GM23338 (cell line): ENCODE measurements around the gene KCTD21. TPM values are rescaled to one million over a fixed set of nuclear protein-coding genes. Genes with fewer than 3 reads are reported as not detected.

Experiments
- ATAC-seq: fragments of 200-7000 bp; cut with Tn5 transposase; 3 replicates; pipeline ENCODE4 v1.9.1; 2020
- DNase-seq: peaks from one replicate; pipeline ENCODE4 v3.0.0-alpha.2; 2015; ENCODE audit warnings: low spot score
- H2AFZ ChIP-seq: fragments of 200-600 bp; sonication (generic); 2 replicates; pipeline ENCODE4 v1.8.0; 2016; ENCODE audit warnings: antibody characterized with exemption, mild to moderate bottlenecking, moderate library complexity
- H3F3A ChIP-seq: fragments of 200-600 bp; sonication (generic); replicated peaks from 2 replicates; pipeline ENCODE4 v1.8.0; 2017; ENCODE audit warnings: antibody characterized with exemption, mixed run types, low read depth
- H3K27ac ChIP-seq: fragments of 200-600 bp; sonication (generic); 2 replicates; pipeline ENCODE4 v1.6.1; 2016; ENCODE audit warnings: low read depth
- H3K27me3 ChIP-seq: fragments of 200-600 bp; sonication (generic); 2 replicates; pipeline ENCODE4 v1.8.0; 2016; ENCODE audit warnings: mild to moderate bottlenecking, mixed run types, moderate library complexity; ENCODE audit not compliant: insufficient read depth
- H3K36me3 ChIP-seq: fragments of 200-600 bp; sonication (generic); 2 replicates; pipeline ENCODE4 v1.8.0; 2016; ENCODE audit warnings: mild to moderate bottlenecking; ENCODE audit not compliant: insufficient read depth
- H3K4me1 ChIP-seq: fragments of 200-600 bp; sonication (generic); 2 replicates; pipeline ENCODE4 v1.8.0; 2016; ENCODE audit warnings: mild to moderate bottlenecking, moderate library complexity; ENCODE audit not compliant: insufficient read depth
- H3K4me2 ChIP-seq: fragments of 200-600 bp; sonication (generic); 2 replicates; pipeline ENCODE4 v1.7.1; 2017; ENCODE audit warnings: mixed run types
- H3K4me3 ChIP-seq: fragments of 200-600 bp; sonication (generic); 2 replicates; pipeline ENCODE4 v1.6.1; 2016; ENCODE audit warnings: mixed run types
- H3K79me2 ChIP-seq: fragments of 200-600 bp; sonication (generic); replicated peaks from 2 replicates; pipeline ENCODE4 v1.8.0; 2017; ENCODE audit warnings: mild to moderate bottlenecking; ENCODE audit not compliant: insufficient read depth
- H3K9me2 ChIP-seq: fragments of 200-600 bp; sonication (generic); 2 replicates; pipeline ENCODE4 v1.8.0; 2017; ENCODE audit not compliant: insufficient read depth
- H4K20me1 ChIP-seq: fragments of 200-600 bp; sonication (generic); replicated peaks from 2 replicates; pipeline ENCODE4 v1.8.0; 2017; ENCODE audit warnings: mild to moderate bottlenecking; ENCODE audit not compliant: insufficient read depth
- H3K27ac Mint-ChIP-seq: 2 replicates; pipeline ENCODE4 v1.8.0; 2020; ENCODE audit warnings: inconsistent platforms, mild to moderate bottlenecking, moderate library complexity, mixed read lengths
- H3K27me3 Mint-ChIP-seq: 3 replicates; pipeline ENCODE4 v1.8.0; 2022; ENCODE audit warnings: low read depth, mild to moderate bottlenecking, moderate library complexity, mixed read lengths, inconsistent platforms; ENCODE audit not compliant: insufficient read depth, poor library complexity
- H3K36me3 Mint-ChIP-seq: 3 replicates; pipeline ENCODE4 v1.8.0; 2021; ENCODE audit warnings: low read depth, mild to moderate bottlenecking, inconsistent platforms, moderate library complexity, mixed read lengths
- H3K4me1 Mint-ChIP-seq: 3 replicates; pipeline ENCODE4 v1.8.0; 2020; ENCODE audit warnings: mild to moderate bottlenecking, inconsistent platforms, mixed read lengths
- H3K4me3 Mint-ChIP-seq: 3 replicates; pipeline ENCODE4 v1.8.0; 2021; ENCODE audit warnings: moderate library complexity, mild to moderate bottlenecking, inconsistent platforms, mixed read lengths
- H3K9me3 Mint-ChIP-seq: 3 replicates; pipeline ENCODE4 v1.8.0; 2020; ENCODE audit warnings: moderate library complexity, mild to moderate bottlenecking, inconsistent platforms, mixed read lengths
- CREB1 ChIP-seq: fragments of 250-450 bp; sonication (Bioruptor Pico); IDR thresholded peaks from 2 replicates; pipeline ENCODE4 v1.5.0; 2020; ENCODE audit warnings: low read depth, mild to moderate bottlenecking, moderate library complexity
- CTCF ChIP-seq, 2 experiments: fragments of 200-600 bp in 1 of 2; sonication (generic) in 1 of 2; conservative IDR thresholded peaks; 2 replicates each; pipeline versions ENCODE4 v1.5.1 to v1.6.1; 2016 to 2017; ENCODE audit warnings: antibody characterized with exemption in 2 of 2, low read depth in 2 of 2, mild to moderate bottlenecking in 2 of 2, moderate library complexity in 1 of 2
- EZH2 ChIP-seq: fragments of 200-600 bp; sonication (generic); IDR thresholded peaks from one replicate; pipeline ENCODE4 v1.8.0; 2017; ENCODE audit warnings: antibody characterized with exemption, mild to moderate bottlenecking, low read depth; ENCODE audit not compliant: unreplicated experiment
- EZH2phosphoT487 ChIP-seq: fragments of 200-600 bp; sonication (generic); IDR thresholded peaks from one replicate; pipeline ENCODE4 v1.8.1; 2018; ENCODE audit warnings: antibody characterized with exemption; ENCODE audit not compliant: unreplicated experiment
- NANOG ChIP-seq: IDR thresholded peaks from 2 replicates; pipeline ENCODE4 v1.6.1; 2016; ENCODE audit warnings: antibody characterized with exemption, borderline replicate concordance
- POLR2AphosphoS5 ChIP-seq: IDR thresholded peaks from 2 replicates; pipeline ENCODE4 v1.6.1; 2016; ENCODE audit warnings: antibody characterized with exemption, low read depth
- REST ChIP-seq: IDR thresholded peaks from one replicate; pipeline ENCODE4 v1.6.1; 2018; ENCODE audit warnings: antibody characterized with exemption; ENCODE audit not compliant: unreplicated experiment
- STAT1 ChIP-seq: IDR thresholded peaks from one replicate; pipeline ENCODE4 v1.6.1; 2016; ENCODE audit warnings: antibody characterized with exemption; ENCODE audit not compliant: unreplicated experiment
- ZNF331 ChIP-seq: fragments of 250-450 bp; sonication (Bioruptor Pico); IDR thresholded peaks from 2 replicates; pipeline ENCODE4 v1.5.0; 2020; ENCODE audit warnings: low read depth, mild to moderate bottlenecking, moderate library complexity
- polyA plus RNA-seq: library from polyadenylated mRNA; unstranded; fragments of >200 nt; fragmentation: Nextera tagmentation; extraction: Ambion mirVana; gene quantifications from 2 replicates; pipeline ENCODE4 v1.2.1, GENCODE V29; 2016
- total RNA-seq: library from RNA; depleted of rRNA; stranded (reverse); fragments of >200 nt; shearing (Covaris generic); gene quantifications from 2 replicates; pipeline ENCODE4 v1.2.3, GENCODE V29; 2014

Gene KCTD21
- total and polyA plus RNA-seq, 2 experiments from 2014 or later, result 1.0 to 3.7 TPM

DNA sequence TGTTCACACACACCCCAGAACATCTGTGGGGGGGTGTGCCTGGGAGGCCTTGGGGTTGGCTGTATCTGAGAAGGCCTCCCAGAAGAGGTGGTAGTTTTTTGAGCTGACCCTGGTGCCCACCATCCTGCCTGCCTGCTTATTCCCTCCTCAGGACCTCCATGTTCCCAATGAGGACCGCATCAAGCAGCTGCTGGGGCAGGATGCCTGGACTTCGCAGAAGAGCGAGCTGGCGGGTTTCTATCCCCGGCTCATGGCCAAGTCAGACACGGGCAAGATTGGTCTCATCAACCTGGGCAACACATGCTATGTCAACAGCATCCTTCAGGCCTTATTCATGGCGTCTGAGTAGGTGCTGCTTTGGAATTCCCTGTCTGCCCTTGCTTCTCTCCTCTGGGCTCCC is 17.3 kb upstream of the KCTD21 start (continued):
- TF ChIP-seq CTCF (conservative IDR thresholded peaks at IDR 0.05; ENCODE audit: low read depth in 2 of 2), result no peak
- no peak for TF ChIP-seq POLR2AphosphoS5
- TF ChIP-seq NANOG, result no peak
- TF ChIP-seq EZH2phosphoT487, result no peak
- no peak for TF ChIP-seq CREB1 (CRISPR knock-in tag)
- TF ChIP-seq REST, result no peak
- TF ChIP-seq ZNF331 (CRISPR knock-in tag), result no peak
- no peak for TF ChIP-seq STAT1

DNA sequence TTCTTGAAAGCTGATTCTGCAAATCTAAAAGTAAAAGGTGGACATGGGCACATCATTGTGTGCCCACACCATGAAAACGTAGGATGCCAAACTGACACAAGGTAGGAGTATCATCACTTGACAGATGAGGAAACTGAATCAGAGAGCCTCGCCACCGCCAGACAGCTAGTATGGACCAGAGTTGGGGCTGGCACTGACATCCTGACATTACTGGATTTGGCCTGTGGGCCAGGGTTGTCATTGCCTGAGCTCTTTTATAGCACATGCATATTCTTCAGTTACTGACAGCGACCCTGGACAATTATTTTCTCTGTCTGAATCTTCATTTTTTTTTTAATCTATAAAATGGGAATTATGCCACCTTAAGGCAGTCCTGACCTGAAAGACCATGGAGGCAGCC is 16.8 kb upstream of the KCTD21 start:
- H3F3A ChIP-seq, result no peaks in the 10 kb centered on the region
- no peaks in the 10 kb centered on the region for H3K36me3 ChIP-seq
- H3K9me3 Mint-ChIP-seq, result no peaks in the 10 kb centered on the region
- H3K9me2 ChIP-seq, result no peaks in the 10 kb centered on the region
- H2AFZ ChIP-seq, result no peak overlapping the region
- no peak overlapping the region for H3K4me3 Mint-ChIP-seq
- no peak overlapping the region for H3K4me2 ChIP-seq
- TF ChIP-seq CTCF (conservative IDR thresholded peaks at IDR 0.05; ENCODE audit: low read depth in 2 of 2), result no peak
- no peak for TF ChIP-seq ZNF331 (CRISPR knock-in tag)
- TF ChIP-seq CREB1 (CRISPR knock-in tag), result no peak
- no peak for TF ChIP-seq EZH2
- no peak for TF ChIP-seq NANOG
- DNase-seq, result no peak
- H3K27ac Mint-ChIP-seq, result no peak overlapping the region
- no peak for ATAC-seq
- H3K4me3 ChIP-seq, result no peak overlapping the region
- H3K27ac ChIP-seq, result no peak overlapping the region
- no peaks in the 10 kb centered on the region for H3K27me3 ChIP-seq
- H3K79me2 ChIP-seq, result no peaks in the 10 kb centered on the region
- peaks cover 8% of the 10 kb centered on the region for H3K27me3 Mint-ChIP-seq
- peaks cover 5% of the 10 kb centered on the region for H3K4me1 Mint-ChIP-seq
- H3K36me3 Mint-ChIP-seq, result peaks cover 4% of the 10 kb centered on the region; the same call in 1 of the 3 replicates
- no peaks in the 10 kb centered on the region for H3K4me1 ChIP-seq
- H4K20me1 ChIP-seq, result no peaks in the 10 kb centered on the region
